Measurements from ENCODE around the gene PAOX.

Gene PAOX

DNA sequence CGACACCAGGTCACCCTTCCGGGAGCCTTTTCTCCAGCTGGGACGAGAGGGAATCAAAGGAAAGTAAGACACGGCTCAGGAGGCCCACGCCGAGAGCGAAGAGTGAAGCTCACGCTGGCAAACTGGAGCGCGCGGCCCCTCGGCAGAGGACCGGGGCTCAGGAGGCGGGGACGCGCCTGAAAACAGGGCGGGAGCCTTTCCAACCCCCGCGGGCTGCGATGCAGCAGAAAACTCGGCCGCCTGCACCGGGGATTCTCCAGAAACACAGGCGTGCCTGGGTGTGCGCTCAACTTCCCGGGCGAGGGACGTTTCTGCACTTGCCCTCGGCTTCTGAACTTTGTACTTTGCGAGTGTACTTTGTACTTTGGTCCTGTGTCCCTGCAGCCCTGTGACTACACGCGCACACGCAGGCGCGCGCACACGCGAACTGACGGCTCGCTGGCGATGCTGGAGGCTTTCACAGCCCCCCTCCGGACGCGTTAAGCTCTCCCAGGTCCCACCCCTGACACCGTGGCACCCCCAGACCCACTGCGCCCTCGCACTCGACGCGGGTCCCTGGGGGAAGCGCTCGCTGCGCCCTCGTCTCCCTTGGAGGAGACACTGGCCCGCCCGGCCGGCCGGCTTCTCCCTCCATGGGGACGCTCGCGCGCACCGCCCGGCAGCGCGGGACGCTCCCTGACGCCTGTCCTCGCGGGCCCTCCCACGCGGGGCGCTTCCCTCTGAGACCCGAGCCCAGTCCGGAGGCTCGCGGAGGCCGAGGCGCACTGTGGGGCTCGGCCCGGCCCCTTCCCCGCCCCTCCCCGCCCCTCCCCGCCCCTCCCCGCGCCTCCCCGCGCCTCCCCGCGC, 588 bp upstream of the PAOX start:
- H3K4ac ChIP-seq (ENCODE audit: low read depth, low read length), result no peak overlapping the region
- peak; percentile 15 to 56 for DNase-seq
- peak overlapping the region; percentile 49 for H4K8ac ChIP-seq (ENCODE audit: low read depth, low read length)
- H3K4me2 ChIP-seq (ENCODE audit: low read length), result peak overlapping the region; percentile 94
- H2BK5ac ChIP-seq (ENCODE audit: low read depth, low read length, poor library complexity), result no peak overlapping the region
- peaks cover 6% of the 10 kb centered on the region for H3K9me3 ChIP-seq (ENCODE audit: insufficient read depth, low read depth, low read length)
- H3K27ac ChIP-seq (ENCODE audit: low read depth, low read length), result no peak overlapping the region
- H3K23ac ChIP-seq (ENCODE audit: low read length), result no peak overlapping the region
- no peak overlapping the region for H2AK5ac ChIP-seq (ENCODE audit: low read length)
- peak overlapping the region; percentile 81 for H3K4me3 ChIP-seq (ENCODE audit: low read depth, low read length)
- peaks cover 2% of the 10 kb centered on the region for H3K79me2 ChIP-seq (ENCODE audit: control insufficient read depth, insufficient read depth, low read length, poor library complexity)
- no peak overlapping the region for H2BK12ac ChIP-seq (ENCODE audit: low read length)
- H3K36me3 ChIP-seq (ENCODE audit: control insufficient read depth in 1 of 2, insufficient read depth in 2 of 2, low read length in 2 of 2), result no peaks in the 10 kb centered on the region
- no peak overlapping the region for H3K14ac ChIP-seq (ENCODE audit: low read length)
- H2BK120ac ChIP-seq (ENCODE audit: insufficient read depth, low read length, poor library complexity), result no peak overlapping the region
- no peaks in the 10 kb centered on the region for H3K79me1 ChIP-seq (ENCODE audit: low read length)
- H3K18ac ChIP-seq (ENCODE audit: low read length), result no peak overlapping the region
- peaks cover 8% of the 10 kb centered on the region for H3K27me3 ChIP-seq (ENCODE audit: insufficient read depth, low read length)
- H3K9ac ChIP-seq (ENCODE audit: low read length), result peak overlapping the region; percentile 43
- peak overlapping the region; percentile 19 for H2AFZ ChIP-seq (ENCODE audit: insufficient read depth, low read length, poor library complexity)
- WGBS (ENCODE audit: extremely low coverage, insufficient coverage, insufficient read length), result no CpG with 5 or more reads among the region's 90 CpGs
- no peak overlapping the region for H4K91ac ChIP-seq (ENCODE audit: low read depth, low read length)
- H3K4me1 ChIP-seq (ENCODE audit: control insufficient read depth in 1 of 2, insufficient read depth in 2 of 2, low read length in 2 of 2), result peaks cover 3 to 4% of the 10 kb centered on the region in 2 experiments
- H4K12ac ChIP-seq (ENCODE audit: low read depth, low read length), result no peak overlapping the region

DNA sequence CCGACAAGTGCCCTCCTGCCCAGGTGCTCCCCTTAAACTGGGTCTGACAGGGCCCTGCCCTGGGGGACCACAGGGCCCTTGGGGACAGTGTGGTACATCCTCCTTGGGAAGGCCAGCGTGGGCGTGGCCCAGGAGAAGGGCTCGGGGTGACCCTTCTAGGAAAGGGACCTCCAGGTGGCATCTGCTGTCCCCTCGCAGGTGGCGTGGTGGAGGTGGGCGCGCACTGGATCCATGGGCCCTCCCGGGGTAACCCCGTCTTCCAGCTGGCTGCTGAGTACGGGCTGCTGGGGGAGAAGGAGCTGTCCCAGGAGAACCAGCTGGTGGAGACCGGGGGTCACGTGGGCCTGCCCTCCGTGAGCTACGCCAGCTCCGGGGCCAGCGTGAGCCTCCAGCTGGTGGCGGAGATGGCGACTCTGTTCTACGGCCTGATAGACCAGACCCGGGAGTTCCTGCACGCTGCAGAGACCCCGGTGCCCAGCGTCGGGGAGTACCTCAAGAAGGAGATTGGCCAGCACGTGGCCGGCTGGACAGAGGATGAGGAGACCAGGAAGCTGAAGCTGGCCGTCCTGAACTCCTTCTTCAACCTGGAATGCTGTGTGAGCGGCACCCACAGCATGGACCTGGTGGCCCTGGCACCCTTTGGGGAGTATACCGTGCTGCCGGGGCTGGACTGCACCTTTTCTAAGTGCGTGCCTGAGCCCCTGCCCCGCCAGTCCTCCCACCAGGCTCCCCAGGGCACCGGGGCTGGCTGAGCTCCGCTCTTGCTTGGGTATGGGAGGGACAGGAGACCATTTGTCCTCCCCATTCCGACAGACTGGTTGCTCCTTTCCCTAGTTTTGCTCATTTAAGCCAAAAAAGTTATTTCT, 972 bp downstream of the PAOX start:
- Histone ChIP-seq H3K9me3 (ENCODE audit: insufficient read depth, low read depth, low read length) (peaks cover 6% of the 10 kb centered on the region), H3K9ac (ENCODE audit: low read length) (no peak overlapping the region), H3K4me3 (ENCODE audit: low read depth, low read length) (peak overlapping the region; percentile 75), H4K91ac (ENCODE audit: low read depth, low read length) (no peak overlapping the region), H3K27me3 (ENCODE audit: insufficient read depth, low read length) (peaks cover 8% of the 10 kb centered on the region), H3K23ac (ENCODE audit: low read length) (no peak overlapping the region), H3K4me1 (ENCODE audit: control insufficient read depth in 1 of 2, insufficient read depth in 2 of 2, low read length in 2 of 2) (peaks cover 3 to 4% of the 10 kb centered on the region in 2 experiments), H4K8ac (ENCODE audit: low read depth, low read length) (no peak overlapping the region), H2AK5ac (ENCODE audit: low read length) (no peak overlapping the region), H3K27ac (ENCODE audit: low read depth, low read length) (no peak overlapping the region), H4K12ac (ENCODE audit: low read depth, low read length) (no peak overlapping the region), H2AFZ (ENCODE audit: insufficient read depth, low read length, poor library complexity) (no peak overlapping the region), H2BK12ac (ENCODE audit: low read length) (no peak overlapping the region), H2BK120ac (ENCODE audit: insufficient read depth, low read length, poor library complexity) (no peak overlapping the region), H3K79me2 (ENCODE audit: control insufficient read depth, insufficient read depth, low read length, poor library complexity) (peaks cover 2% of the 10 kb centered on the region), H3K4me2 (ENCODE audit: low read length) (peak overlapping the region; percentile 89), H3K14ac (ENCODE audit: low read length) (no peak overlapping the region), H3K79me1 (ENCODE audit: low read length) (no peaks in the 10 kb centered on the region), H3K18ac (ENCODE audit: low read length) (no peak overlapping the region), H3K36me3 (ENCODE audit: control insufficient read depth in 1 of 2, insufficient read depth in 2 of 2, low read length in 2 of 2) (no peaks in the 10 kb centered on the region), H3K4ac (ENCODE audit: low read depth, low read length) (no peak overlapping the region), H2BK5ac (ENCODE audit: low read depth, low read length, poor library complexity) (no peak overlapping the region)
- no CpG with 5 or more reads among the region's 36 CpGs for WGBS (ENCODE audit: extremely low coverage, insufficient coverage, insufficient read length)
- no peak for DNase-seq

DNA sequence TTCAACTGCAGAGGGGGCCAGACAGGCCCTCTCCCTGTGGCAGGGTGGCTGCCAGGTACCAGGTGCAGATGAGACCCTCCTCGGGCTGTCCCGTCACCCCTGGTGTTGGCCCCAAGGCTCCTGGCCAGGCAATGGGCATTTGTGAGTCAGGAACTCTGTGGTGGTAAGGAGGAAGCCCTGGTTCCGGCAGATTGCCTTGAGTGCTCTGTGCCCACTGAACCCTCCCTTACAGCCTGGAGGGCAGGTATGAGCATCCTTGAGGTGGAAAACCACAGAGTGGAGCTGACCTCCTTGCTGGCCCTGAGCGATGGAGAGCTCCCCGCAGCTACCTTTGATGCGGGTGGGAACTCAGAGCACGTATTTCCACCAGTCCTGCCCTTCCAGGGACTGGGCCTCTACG, 2.0 kb downstream of the PAOX start:
- Histone ChIP-seq H4K8ac (ENCODE audit: low read depth, low read length) (no peak overlapping the region), H3K9me3 (ENCODE audit: insufficient read depth, low read depth, low read length) (peaks cover 6% of the 10 kb centered on the region), H3K4me2 (ENCODE audit: low read length) (no peak overlapping the region), H3K9ac (ENCODE audit: low read length) (no peak overlapping the region), H3K36me3 (ENCODE audit: control insufficient read depth in 1 of 2, insufficient read depth in 2 of 2, low read length in 2 of 2) (no peaks in the 10 kb centered on the region), H2AFZ (ENCODE audit: insufficient read depth, low read length, poor library complexity) (no peak overlapping the region), H3K79me1 (ENCODE audit: low read length) (no peaks in the 10 kb centered on the region), H3K4ac (ENCODE audit: low read depth, low read length) (no peak overlapping the region), H4K91ac (ENCODE audit: low read depth, low read length) (no peak overlapping the region), H2BK12ac (ENCODE audit: low read length) (no peak overlapping the region), H4K12ac (ENCODE audit: low read depth, low read length) (no peak overlapping the region), H2AK5ac (ENCODE audit: low read length) (no peak overlapping the region), H3K23ac (ENCODE audit: low read length) (no peak overlapping the region), H3K79me2 (ENCODE audit: control insufficient read depth, insufficient read depth, low read length, poor library complexity) (peaks cover 2% of the 10 kb centered on the region), H2BK120ac (ENCODE audit: insufficient read depth, low read length, poor library complexity) (no peak overlapping the region), H3K4me3 (ENCODE audit: low read depth, low read length) (no peak overlapping the region), H3K14ac (ENCODE audit: low read length) (no peak overlapping the region), H3K27ac (ENCODE audit: low read depth, low read length) (no peak overlapping the region), H3K27me3 (ENCODE audit: insufficient read depth, low read length) (peaks cover 8% of the 10 kb centered on the region), H3K18ac (ENCODE audit: low read length) (no peak overlapping the region), H3K4me1 (ENCODE audit: control insufficient read depth in 1 of 2, insufficient read depth in 2 of 2, low read length in 2 of 2) (peaks cover 3 to 4% of the 10 kb centered on the region in 2 experiments), H2BK5ac (ENCODE audit: low read depth, low read length, poor library complexity) (no peak overlapping the region)
- no peak for DNase-seq
- no CpG with 5 or more reads among the region's 8 CpGs for WGBS (ENCODE audit: extremely low coverage, insufficient coverage, insufficient read length)

GRCh38 chr10:133383551-133383950, 4.5 kb downstream of the PAOX start:
- DNase-seq, result no peak
- no peak overlapping the region for H2BK12ac ChIP-seq (ENCODE audit: low read length)
- H3K9ac ChIP-seq (ENCODE audit: low read length), result no peak overlapping the region
- no peak overlapping the region for H4K91ac ChIP-seq (ENCODE audit: low read depth, low read length)
- H2AK5ac ChIP-seq (ENCODE audit: low read length), result no peak overlapping the region
- H3K9me3 ChIP-seq (ENCODE audit: insufficient read depth, low read depth, low read length), result peaks cover under 1% of the 10 kb centered on the region
- H2AFZ ChIP-seq (ENCODE audit: insufficient read depth, low read length, poor library complexity), result no peak overlapping the region
- peaks cover 0 to 4% of the 10 kb centered on the region in 2 experiments for H3K4me1 ChIP-seq (ENCODE audit: control insufficient read depth in 1 of 2, insufficient read depth in 2 of 2, low read length in 2 of 2)
- no peak overlapping the region for H3K4me3 ChIP-seq (ENCODE audit: low read depth, low read length)
- H4K8ac ChIP-seq (ENCODE audit: low read depth, low read length), result no peak overlapping the region
- H3K27ac ChIP-seq (ENCODE audit: low read depth, low read length), result no peak overlapping the region
- H3K27me3 ChIP-seq (ENCODE audit: insufficient read depth, low read length), result no peaks in the 10 kb centered on the region
- H3K79me2 ChIP-seq (ENCODE audit: control insufficient read depth, insufficient read depth, low read length, poor library complexity), result peaks cover 1% of the 10 kb centered on the region
- no peak overlapping the region for H4K12ac ChIP-seq (ENCODE audit: low read depth, low read length)
- no peak overlapping the region for H2BK120ac ChIP-seq (ENCODE audit: insufficient read depth, low read length, poor library complexity)
- no peak overlapping the region for H2BK5ac ChIP-seq (ENCODE audit: low read depth, low read length, poor library complexity)
- H3K4me2 ChIP-seq (ENCODE audit: low read length), result no peak overlapping the region
- H3K36me3 ChIP-seq (ENCODE audit: control insufficient read depth in 1 of 2, insufficient read depth in 2 of 2, low read length in 2 of 2), result no peaks in the 10 kb centered on the region
- H3K4ac ChIP-seq (ENCODE audit: low read depth, low read length), result no peak overlapping the region
- no peaks in the 10 kb centered on the region for H3K79me1 ChIP-seq (ENCODE audit: low read length)
- no peak overlapping the region for H3K18ac ChIP-seq (ENCODE audit: low read length)
- H3K14ac ChIP-seq (ENCODE audit: low read length), result no peak overlapping the region
- H3K23ac ChIP-seq (ENCODE audit: low read length), result no peak overlapping the region
- WGBS (ENCODE audit: extremely low coverage, insufficient coverage, insufficient read length), result no CpG with 5 or more reads among the region's 4 CpGs

Measured in trophoblast cell (in vitro differentiated cells and primary cell).